ENCODE results near the gene FAM156A.
A peak's percentile ranks its signal among the peaks of the same experiment; 100 is the strongest.
"Not testable (repeated sequence)": the region's sequence is repeated elsewhere in the genome, so short reads cannot be mapped to it uniquely, and the experiment has no call there.

FAM156A gene

GRCh38 chrX:52958113-52958959 lies at the start of gene FAM156A:
Gene FAM156A (minus strand): TSS chrX:52958518. CDS start chrX:52948588, 9,930 bp downstream.
- not testable (repeated sequence) for H3K4me1 Mint-ChIP-seq; H3K9me3 Mint-ChIP-seq; H3K36me3 Mint-ChIP-seq; DNase-seq (ENCODE audit: low spot score in 2 of 2); H3K27ac Mint-ChIP-seq; H3K4me3 Mint-ChIP-seq
- ATAC-seq, result peak; percentile 93

GRCh38 chrX:53005327-53005726 lies 47.0 kb upstream of the FAM156A start:
- DNase-seq (ENCODE audit: low spot score in 2 of 2), result no peak

GRCh38 chrX:53004811-53005210 lies 46.5 kb upstream of the FAM156A start:
- Mint-ChIP-seq H3K4me3 (no peak overlapping the region), H3K4me1 (no peaks in the 10 kb centered on the region), H3K36me3 (no peaks in the 10 kb centered on the region), H3K9me3 (no peaks in the 10 kb centered on the region), H3K27ac (no peak overlapping the region)
- ATAC-seq (no peak), DNase-seq (ENCODE audit: low spot score in 2 of 2) (no peak)

More at GRCh38 chrX:53005327-53005726, 47.0 kb upstream of the FAM156A start:
- Mint-ChIP-seq H3K4me1 (no peaks in the 10 kb centered on the region), H3K4me3 (no peak overlapping the region), H3K27ac (no peak overlapping the region), H3K9me3 (no peaks in the 10 kb centered on the region), H3K36me3 (no peaks in the 10 kb centered on the region)
- no peak for ATAC-seq

- H3K4me3 Mint-ChIP-seq, result no peak overlapping the region
- DNase-seq (ENCODE audit: low spot score in 2 of 2), result no peak
- no peak for ATAC-seq
- H3K27ac Mint-ChIP-seq, result no peak overlapping the region
- H3K9me3 Mint-ChIP-seq, result no peaks in the 10 kb centered on the region
- no peaks in the 10 kb centered on the region for H3K36me3 Mint-ChIP-seq
- no peaks in the 10 kb centered on the region for H3K4me1 Mint-ChIP-seq
Measured at GRCh38 chrX:53004038-53004437, 45.7 kb upstream of the FAM156A start.

GRCh38 chrX:53003111-53003510 lies 44.8 kb upstream of the FAM156A start:
- DNase-seq (ENCODE audit: low spot score in 2 of 2), result no peak
- Mint-ChIP-seq H3K9me3 (no peaks in the 10 kb centered on the region), H3K36me3 (no peaks in the 10 kb centered on the region), H3K4me3 (no peak overlapping the region), H3K27ac (no peak overlapping the region), H3K4me1 (no peaks in the 10 kb centered on the region)
- ATAC-seq, result no peak

- Mint-ChIP-seq H3K27ac (no peak overlapping the region), H3K36me3 (no peaks in the 10 kb centered on the region), H3K9me3 (no peaks in the 10 kb centered on the region), H3K4me3 (no peak overlapping the region), H3K4me1 (no peaks in the 10 kb centered on the region)
- DNase-seq (ENCODE audit: low spot score in 2 of 2), result no peak
- no peak for ATAC-seq
Measured at GRCh38 chrX:53001958-53002357, 43.6 kb upstream of the FAM156A start.

- H3K9me3 Mint-ChIP-seq, result no peaks in the 10 kb centered on the region
- no peak overlapping the region for H3K4me3 Mint-ChIP-seq
- H3K27ac Mint-ChIP-seq, result no peak overlapping the region
- peaks cover 5% of the 10 kb centered on the region for H3K4me1 Mint-ChIP-seq
- DNase-seq (ENCODE audit: low spot score in 2 of 2) (no peak), ATAC-seq (no peak)
- peaks cover under 1% of the 10 kb centered on the region for H3K36me3 Mint-ChIP-seq
Measured at GRCh38 chrX:53000447-53001135, 42.3 kb upstream of the FAM156A start.

- no peaks in the 10 kb centered on the region for H3K9me3 Mint-ChIP-seq
- H3K4me3 Mint-ChIP-seq, result peak overlapping the region; percentile 82
- H3K27ac Mint-ChIP-seq, result peak overlapping the region; percentile 99
- peaks cover 16% of the 10 kb centered on the region for H3K4me1 Mint-ChIP-seq
- no peak for ATAC-seq
- H3K36me3 Mint-ChIP-seq, result peaks cover 10% of the 10 kb centered on the region
- no peak for DNase-seq (ENCODE audit: low spot score in 2 of 2)
Measured at GRCh38 chrX:52995987-52996331, 37.6 kb upstream of the FAM156A start.

GRCh38 chrX:52995135-52995986 lies 37.0 kb upstream of the FAM156A start:
- Mint-ChIP-seq H3K27ac (peak overlapping the region; percentile 99), H3K4me1 (peaks cover 22% of the 10 kb centered on the region), H3K9me3 (no peaks in the 10 kb centered on the region), H3K4me3 (peak overlapping the region; percentile 82), H3K36me3 (peaks cover 10% of the 10 kb centered on the region)
- ATAC-seq (peak; percentile 96), DNase-seq (ENCODE audit: low spot score in 2 of 2) (peak; percentile 64 to 91)

GRCh38 chrX:52990848-52991247 lies 32.5 kb upstream of the FAM156A start:
- Mint-ChIP-seq H3K9me3 (no peaks in the 10 kb centered on the region), H3K36me3 (peaks cover 15% of the 10 kb centered on the region), H3K4me1 (peaks cover 36% of the 10 kb centered on the region), H3K4me3 (peak overlapping the region; percentile 68), H3K27ac (peak overlapping the region; percentile 94)
- DNase-seq (ENCODE audit: low spot score in 2 of 2) (peak in 1 of 2 donors; percentile 50), ATAC-seq (peak; percentile 61)

- Mint-ChIP-seq H3K4me3 (peak overlapping the region; percentile 68), H3K36me3 (peaks cover 12% of the 10 kb centered on the region)
- peak; percentile 35 to 72 for DNase-seq (ENCODE audit: low spot score in 2 of 2)
Measured at GRCh38 chrX:52990011-52990631, 31.8 kb upstream of the FAM156A start.

GRCh38 chrX:52988985-52989917 lies 30.9 kb upstream of the FAM156A start:
- Mint-ChIP-seq H3K9me3 (no peaks in the 10 kb centered on the region), H3K27ac (peak overlapping the region; percentile 94), H3K4me3 (peak overlapping the region; percentile 68), H3K36me3 (peaks cover 12% of the 10 kb centered on the region), H3K4me1 (peaks cover 28% of the 10 kb centered on the region)
- ATAC-seq (peak; percentile 89), DNase-seq (ENCODE audit: low spot score in 2 of 2) (no peak)

More at GRCh38 chrX:52990011-52990631, 31.8 kb upstream of the FAM156A start:
- H3K9me3 Mint-ChIP-seq, result not testable (repeated sequence)
- Mint-ChIP-seq H3K4me1 (peaks cover 33% of the 10 kb centered on the region), H3K27ac (peak overlapping the region; percentile 94)
- ATAC-seq, result peak; percentile 68

GRCh38 chrX:52983321-52984000 lies 25.1 kb upstream of the FAM156A start:
- no peaks in the 10 kb centered on the region for H3K9me3 Mint-ChIP-seq
- ATAC-seq (no peak), DNase-seq (ENCODE audit: low spot score in 2 of 2) (no peak)
- no peaks in the 10 kb centered on the region for H3K4me1 Mint-ChIP-seq
- no peaks in the 10 kb centered on the region for H3K36me3 Mint-ChIP-seq
- H3K27ac Mint-ChIP-seq, result peak overlapping the region; percentile 60
- H3K4me3 Mint-ChIP-seq, result no peak overlapping the region

Data from stimulated activated effector memory CD8-positive, alpha-beta T cell treated with anti-CD3 and anti-CD28 coated beads, Interleukin-12 subunit alpha, Interleukin-12 subunit beta, amount 100 ng/mL, for 72 hours (primary cell).